K562 (cell line): ENCODE measurements around the gene UBE2QL1. TPM values are rescaled to one million over a fixed set of nuclear protein-coding genes. Genes with fewer than 3 reads are reported as not detected.

ENCODE experiments used
- ASH1L ChIP-seq: fragments of 450-650 bp; IDR thresholded peaks from 2 replicates; pipeline ENCODE4 v1.6.1; 2018; ENCODE audit warnings: borderline replicate concordance, mild to moderate bottlenecking, low read depth; ENCODE audit not compliant: partially characterized antibody
- BRF2 ChIP-seq: IDR thresholded peaks from 3 replicates; pipeline ENCODE4 v1.6.1; 2011; ENCODE audit warnings: borderline replicate concordance, mild to moderate bottlenecking; ENCODE audit not compliant: insufficient read length, insufficient read depth
- CCAR2 ChIP-seq: fragments of 200-400 bp; formaldehyde crosslinking; IDR thresholded peaks from 2 replicates; pipeline ENCODE4 v1.6.1; 2017; ENCODE audit warnings: mild to moderate bottlenecking, low read depth, low read length
- ESRRA ChIP-seq: fragments of 450-650 bp; IDR thresholded peaks from 2 replicates; pipeline ENCODE4 v1.6.1; 2014; ENCODE audit warnings: low read depth, mild to moderate bottlenecking, moderate library complexity, borderline replicate concordance
- KDM5B ChIP-seq: fragments of 200-600 bp; sonication (generic); IDR thresholded peaks from 2 replicates; pipeline ENCODE4 v1.6.1; 2012; ENCODE audit warnings: low read depth, mild to moderate bottlenecking, moderate library complexity, low read length, control low read depth, inconsistent platforms; ENCODE audit not compliant: insufficient replicate concordance
- MCM3 ChIP-seq: fragments of 450-650 bp; IDR thresholded peaks from 2 replicates; pipeline ENCODE4 v1.6.1; 2016
- NFE2 ChIP-seq: IDR thresholded peaks from 2 replicates; pipeline ENCODE4 v1.6.1; 2014; ENCODE audit warnings: antibody characterized with exemption, low read depth
- NKRF ChIP-seq: fragments of 450-650 bp; IDR thresholded peaks from 2 replicates; pipeline ENCODE4 v1.6.1; 2016; ENCODE audit warnings: borderline replicate concordance
- PHB2 ChIP-seq: fragments of 450-650 bp; IDR thresholded peaks from 2 replicates; pipeline ENCODE4 v1.6.1; 2017; ENCODE audit warnings: low read depth
- SAP30 ChIP-seq: fragments of 200-600 bp; sonication (generic); IDR thresholded peaks from 2 replicates; pipeline ENCODE4 v1.6.1; 2012; ENCODE audit warnings: borderline replicate concordance, low read depth, mild to moderate bottlenecking, moderate library complexity, low read length, control low read depth, inconsistent platforms; ENCODE audit not compliant: insufficient read depth, poor library complexity, severe bottlenecking
- ZMIZ1 ChIP-seq, 2 experiments: fragments of 150-350 bp in 1 of 2; IDR thresholded peaks; 2 replicates each; pipeline ENCODE4 v1.6.1; 2012 to 2016; ENCODE audit warnings: low read depth in 2 of 2, low read length in 2 of 2, mild to moderate bottlenecking in 1 of 2, moderate library complexity in 1 of 2
- ZNF395 ChIP-seq: fragments of 200-800 bp; sonication (Bioruptor generic); IDR thresholded peaks from 2 replicates; pipeline ENCODE4 v1.6.1; 2017; ENCODE audit warnings: missing genetic modification characterization, missing compliant biosample characterization
- ZNF780A ChIP-seq: fragments of 250-450 bp; sonication (Bioruptor Pico); IDR thresholded peaks from 2 replicates; pipeline ENCODE4 v1.5.0; 2021; ENCODE audit warnings: mild to moderate bottlenecking
- polyA plus RNA-seq, 8 experiments: library from polyadenylated mRNA; depleted of rRNA in 4 of 8; stranded (reverse) in 5 of 8; unstranded in 3 of 8; fragments of >200 nt; fragmentation: Nextera tagmentation in 2 of 8; fragmentation: Illumina TruSeq in 1 of 8; extraction: Ambion mirVana in 2 of 8; extraction: Trizol in 1 of 8; gene quantifications; 2 replicates each; pipeline versions ENCODE4 v1.2.1 to v1.2.3, GENCODE V29; 2011 to 2014; ENCODE audit warnings: inconsistent platforms in 1 of 8, missing spikeins in 1 of 8
- total RNA-seq, 7 experiments: library from RNA; depleted of rRNA in 6 of 7; stranded (reverse); fragments of >200 nt in 6 of 7; fragmentation: Illumina TruSeq in 2 of 7; extraction: Trizol in 2 of 7; gene quantifications; 2 replicates each; pipeline versions ENCODE4 v1.2.1 to v1.2.3, GENCODE V29; 2011 to 2021; ENCODE audit warnings: low replicate concordance in 1 of 7
- TF ChIP-seq, protein P1 (sequence below): fragments of 150-350 bp; conservative IDR thresholded peaks from 2 replicates; pipeline ENCODE4 v1.6.1; 2014; ENCODE audit warnings: low read length

The UBE2QL1 gene
- total and polyA plus RNA-seq, 9 of the 15 experiments (the other 6 are each of a cell fraction or from before 2014, with no cell fraction given), result not detected

DNA sequence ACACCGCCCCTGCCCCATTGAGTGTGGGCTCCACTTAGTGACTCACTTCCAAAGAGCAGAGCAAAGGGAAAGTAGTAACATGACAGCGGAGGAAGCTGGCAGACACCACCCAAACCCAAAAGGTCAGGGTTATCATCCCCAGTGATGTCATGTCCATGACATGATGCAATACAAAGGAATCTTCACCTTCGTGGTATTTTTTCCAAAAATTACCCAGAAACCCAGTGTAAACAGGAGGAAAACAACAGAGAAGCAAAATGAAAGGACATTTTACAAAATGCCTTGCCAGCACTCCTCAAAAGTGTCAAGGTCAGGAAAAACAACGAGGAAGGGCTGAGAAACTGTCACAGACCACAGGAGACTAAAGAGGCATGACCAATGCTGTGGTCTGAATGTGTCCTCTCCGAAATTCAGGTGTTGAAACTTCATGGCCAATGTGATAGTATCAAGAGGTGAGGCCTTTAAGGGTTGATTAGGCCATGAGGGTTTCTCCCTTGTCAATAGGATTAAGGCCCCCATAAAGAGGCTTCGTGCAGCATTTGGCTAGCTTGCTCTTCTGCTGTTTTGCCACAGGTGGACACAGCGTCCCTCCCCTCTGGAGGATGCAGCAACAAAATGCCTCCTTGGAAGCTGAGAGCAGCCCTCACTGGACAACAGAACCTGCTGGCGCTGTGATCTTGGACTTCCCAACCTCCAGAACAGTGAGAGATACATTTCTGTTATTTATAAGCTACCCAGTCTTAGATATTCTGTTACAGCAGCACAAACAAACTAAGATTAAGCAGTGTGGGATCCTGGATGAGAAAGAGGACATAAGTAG lies 39.8 kb upstream of the UBE2QL1 start (continued):
- TF ChIP-seq ZMIZ1 (IDR thresholded peaks at IDR 0.05; ENCODE audit: low read depth in 2 of 2, low read length in 2 of 2) (no peak), PHB2 (no peak), MCM3 (no peak), NFE2 (no peak), ESRRA (peak; percentile 78), ZNF780A (CRISPR knock-in tag) (no peak), CCAR2 (no peak), SAP30 (no peak), BRF2 (no peak), NKRF (no peak), KDM5B (no peak), ZNF395 (CRISPR knock-in tag) (peak; percentile 56; the same call in 1 of the 2 replicates), ASH1L (no peak)
- TF ChIP-seq, protein P1, sequence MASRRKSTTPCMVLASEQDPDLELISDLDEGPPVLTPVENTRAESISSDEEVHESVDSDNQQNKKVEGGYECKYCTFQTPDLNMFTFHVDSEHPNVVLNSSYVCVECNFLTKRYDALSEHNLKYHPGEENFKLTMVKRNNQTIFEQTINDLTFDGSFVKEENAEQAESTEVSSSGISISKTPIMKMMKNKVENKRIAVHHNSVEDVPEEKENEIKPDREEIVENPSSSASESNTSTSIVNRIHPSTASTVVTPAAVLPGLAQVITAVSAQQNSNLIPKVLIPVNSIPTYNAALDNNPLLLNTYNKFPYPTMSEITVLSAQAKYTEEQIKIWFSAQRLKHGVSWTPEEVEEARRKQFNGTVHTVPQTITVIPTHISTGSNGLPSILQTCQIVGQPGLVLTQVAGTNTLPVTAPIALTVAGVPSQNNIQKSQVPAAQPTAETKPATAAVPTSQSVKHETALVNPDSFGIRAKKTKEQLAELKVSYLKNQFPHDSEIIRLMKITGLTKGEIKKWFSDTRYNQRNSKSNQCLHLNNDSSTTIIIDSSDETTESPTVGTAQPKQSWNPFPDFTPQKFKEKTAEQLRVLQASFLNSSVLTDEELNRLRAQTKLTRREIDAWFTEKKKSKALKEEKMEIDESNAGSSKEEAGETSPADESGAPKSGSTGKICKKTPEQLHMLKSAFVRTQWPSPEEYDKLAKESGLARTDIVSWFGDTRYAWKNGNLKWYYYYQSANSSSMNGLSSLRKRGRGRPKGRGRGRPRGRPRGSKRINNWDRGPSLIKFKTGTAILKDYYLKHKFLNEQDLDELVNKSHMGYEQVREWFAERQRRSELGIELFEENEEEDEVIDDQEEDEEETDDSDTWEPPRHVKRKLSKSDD, result no peak
